ENCODE measurements around the gene MUS81.
"Not testable (repeated sequence)": the region's sequence is repeated elsewhere in the genome, so short reads cannot be mapped to it uniquely, and the experiment has no call there.

The MUS81 gene

GRCh38 chr11:65891219-65892136, 31.2 kb downstream of the MUS81 start:
- DNase-seq (ENCODE audit: extremely low read depth in 1 of 2, low read depth in 1 of 2), result no peak

DNA sequence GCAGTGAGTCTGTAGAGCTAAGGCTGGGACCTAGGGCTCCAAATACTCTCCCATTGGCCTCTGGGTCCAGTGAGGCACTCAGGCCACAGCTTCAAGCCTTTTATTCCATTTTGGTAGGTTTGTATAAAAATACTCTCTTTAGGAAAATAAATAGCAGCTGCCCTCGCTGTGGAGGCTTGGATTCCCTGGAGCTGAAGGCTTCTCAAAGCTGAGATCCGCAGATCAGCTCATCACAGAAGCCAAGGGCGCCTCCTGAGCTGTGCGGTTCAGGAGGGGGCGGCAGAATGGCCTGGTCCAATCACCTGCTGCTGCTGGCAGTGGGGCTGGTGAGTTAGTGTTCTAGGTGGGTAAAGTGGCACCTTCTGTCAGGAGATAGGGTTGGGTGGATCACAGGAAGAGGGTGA, 31.9 kb downstream of the MUS81 start:
- DNase-seq (ENCODE audit: extremely low read depth in 1 of 2, low read depth in 1 of 2), result not testable (repeated sequence)

DNA sequence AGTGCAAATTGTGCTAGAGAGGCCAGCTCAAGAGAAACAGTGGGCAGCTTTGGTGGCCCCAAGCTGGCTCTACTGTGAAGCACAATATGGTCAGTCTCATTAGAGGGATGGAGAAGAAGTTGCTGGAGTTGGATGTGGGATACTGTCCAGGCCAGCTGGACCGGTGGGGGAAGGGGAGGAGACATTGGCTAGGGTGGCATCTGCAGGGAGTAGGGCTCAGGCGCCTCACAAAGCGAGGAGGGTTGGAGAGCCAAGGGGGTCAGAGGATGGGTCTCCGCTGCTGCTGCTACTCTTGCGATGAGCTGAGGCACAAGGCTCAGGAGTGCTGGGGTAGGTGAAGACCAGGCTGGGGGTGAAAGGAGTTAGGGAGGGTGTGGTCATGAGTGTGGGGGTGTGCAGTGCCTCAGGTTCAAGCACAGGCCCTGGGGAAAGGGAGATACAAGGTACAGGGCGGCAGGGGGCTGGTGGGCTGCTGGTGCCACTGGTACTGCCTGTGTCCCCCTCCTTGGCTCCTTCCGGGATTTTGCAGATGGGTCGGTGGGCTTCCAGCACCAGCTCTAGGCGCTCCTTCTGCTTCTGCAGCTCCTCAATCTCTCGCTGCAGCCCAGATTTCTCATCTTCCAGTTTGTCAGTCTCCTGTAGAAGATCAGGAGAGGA, 32.6 kb downstream of the MUS81 start:
- DNase-seq (ENCODE audit: extremely low read depth in 1 of 2, low read depth in 1 of 2), result no peak

GRCh38 chr11:65894034-65894591, 33.9 kb downstream of the MUS81 start:
- DNase-seq (ENCODE audit: extremely low read depth in 1 of 2, low read depth in 1 of 2), result no peak

DNA sequence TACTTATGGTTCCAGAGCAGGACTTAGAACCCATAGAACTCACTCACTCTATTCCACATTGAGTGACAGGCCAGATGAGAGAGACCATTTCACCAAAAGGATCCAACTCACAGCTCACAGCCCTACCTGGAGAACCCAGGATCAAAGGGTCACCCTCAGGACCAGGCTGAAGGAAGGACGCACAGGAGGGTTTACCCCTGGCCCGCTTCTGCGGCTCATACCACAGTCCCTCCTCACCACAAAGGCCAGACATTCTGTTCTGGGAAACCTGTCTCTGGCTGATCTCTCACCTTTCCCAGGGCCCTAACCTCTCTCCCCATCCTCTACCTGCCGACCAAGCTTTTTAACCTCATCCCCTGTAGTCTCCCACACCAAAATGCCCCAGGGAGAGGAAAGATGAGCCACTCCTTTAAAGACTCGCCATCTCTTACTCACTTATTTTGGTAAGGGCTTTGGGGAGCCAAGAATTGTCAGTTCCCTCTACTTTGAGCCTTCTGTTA, 35.3 kb downstream of the MUS81 start:
- DNase-seq (ENCODE audit: extremely low read depth in 1 of 2, low read depth in 1 of 2), result no peak

DNA sequence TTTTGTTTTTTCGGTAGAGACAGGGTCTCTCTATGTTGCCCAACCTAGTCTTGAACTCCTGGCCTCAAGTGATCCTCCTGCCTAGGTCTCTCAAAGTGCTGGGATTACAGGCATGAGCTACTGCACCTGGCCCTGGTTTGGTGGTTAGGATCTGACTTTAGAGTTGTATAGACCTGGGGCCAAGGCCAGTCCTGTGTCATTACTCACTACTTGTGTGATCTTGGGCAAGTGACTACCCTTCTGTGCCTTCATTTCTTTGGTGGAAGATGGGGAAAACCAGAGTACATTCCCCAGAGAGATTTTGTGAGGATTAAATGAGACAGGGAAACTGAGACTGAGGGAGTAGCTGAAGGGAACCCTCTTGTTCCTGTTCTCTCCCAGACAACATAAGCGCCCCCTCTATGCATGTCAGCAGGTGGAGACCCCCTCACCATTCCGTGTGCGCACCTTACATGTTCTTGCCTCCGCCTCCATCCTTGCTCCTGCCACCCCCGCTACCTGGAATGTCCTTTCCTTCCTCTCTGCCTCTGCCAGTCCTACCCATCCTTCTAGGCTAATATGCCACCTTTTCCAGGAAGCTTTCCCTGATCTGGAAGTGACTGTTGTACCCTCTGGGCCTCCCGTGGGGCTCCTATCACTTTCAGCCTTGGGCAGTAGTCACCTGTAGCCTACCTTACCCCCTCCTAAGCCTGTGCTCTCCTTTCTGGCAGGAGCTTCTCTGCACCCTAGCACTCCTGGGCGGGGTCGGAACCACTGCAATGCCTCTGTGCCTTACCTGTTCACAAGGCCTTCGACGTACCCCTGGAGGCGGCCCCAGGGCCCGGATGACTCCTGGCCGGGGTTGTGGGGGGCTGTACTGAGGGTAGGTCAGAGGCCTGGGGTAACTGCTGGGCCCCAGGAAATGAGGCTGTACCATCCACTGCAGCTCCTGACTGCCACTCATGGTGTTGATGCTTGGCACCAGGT, 36.1 kb downstream of the MUS81 start:
- DNase-seq (ENCODE audit: extremely low read depth in 1 of 2, low read depth in 1 of 2), result no peak

- no peak for DNase-seq (ENCODE audit: extremely low read depth in 1 of 2, low read depth in 1 of 2)
Observed at GRCh38 chr11:65897020-65897471, 36.8 kb downstream of the MUS81 start.

- DNase-seq (ENCODE audit: extremely low read depth in 1 of 2, low read depth in 1 of 2), result no peak
Observed at GRCh38 chr11:65898656-65899355, 38.6 kb downstream of the MUS81 start.

- peak; percentile 64 to 76 for DNase-seq (ENCODE audit: extremely low read depth in 1 of 2, low read depth in 1 of 2)
Observed at GRCh38 chr11:65899356-65900124, 39.3 kb downstream of the MUS81 start.

- DNase-seq (ENCODE audit: extremely low read depth in 1 of 2, low read depth in 1 of 2), result peak; percentile 92 to 95
Observed at GRCh38 chr11:65900125-65900898, 40.1 kb downstream of the MUS81 start, which contains the start of gene FOSL1. Gene FOSL1, minus strand, starts transcription at chr11:65900388. Its CDS starts 49 bp downstream, at chr11:65900339.

- DNase-seq (ENCODE audit: extremely low read depth in 1 of 2, low read depth in 1 of 2), result no peak
Observed at GRCh38 chr11:65900899-65901180, 40.6 kb downstream of the MUS81 start.

GRCh38 chr11:65903068-65903481, 42.8 kb downstream of the MUS81 start:
- DNase-seq (ENCODE audit: extremely low read depth in 1 of 2, low read depth in 1 of 2), result no peak

GRCh38 chr11:65903715-65904114, 43.5 kb downstream of the MUS81 start:
- DNase-seq (ENCODE audit: extremely low read depth in 1 of 2, low read depth in 1 of 2), result no peak

- DNase-seq (ENCODE audit: extremely low read depth in 1 of 2, low read depth in 1 of 2), result no peak
Observed at GRCh38 chr11:65906602-65907001, 46.4 kb downstream of the MUS81 start.

GRCh38 chr11:65907878-65908277, 47.6 kb downstream of the MUS81 start:
- no peak for DNase-seq (ENCODE audit: extremely low read depth in 1 of 2, low read depth in 1 of 2)

DNA sequence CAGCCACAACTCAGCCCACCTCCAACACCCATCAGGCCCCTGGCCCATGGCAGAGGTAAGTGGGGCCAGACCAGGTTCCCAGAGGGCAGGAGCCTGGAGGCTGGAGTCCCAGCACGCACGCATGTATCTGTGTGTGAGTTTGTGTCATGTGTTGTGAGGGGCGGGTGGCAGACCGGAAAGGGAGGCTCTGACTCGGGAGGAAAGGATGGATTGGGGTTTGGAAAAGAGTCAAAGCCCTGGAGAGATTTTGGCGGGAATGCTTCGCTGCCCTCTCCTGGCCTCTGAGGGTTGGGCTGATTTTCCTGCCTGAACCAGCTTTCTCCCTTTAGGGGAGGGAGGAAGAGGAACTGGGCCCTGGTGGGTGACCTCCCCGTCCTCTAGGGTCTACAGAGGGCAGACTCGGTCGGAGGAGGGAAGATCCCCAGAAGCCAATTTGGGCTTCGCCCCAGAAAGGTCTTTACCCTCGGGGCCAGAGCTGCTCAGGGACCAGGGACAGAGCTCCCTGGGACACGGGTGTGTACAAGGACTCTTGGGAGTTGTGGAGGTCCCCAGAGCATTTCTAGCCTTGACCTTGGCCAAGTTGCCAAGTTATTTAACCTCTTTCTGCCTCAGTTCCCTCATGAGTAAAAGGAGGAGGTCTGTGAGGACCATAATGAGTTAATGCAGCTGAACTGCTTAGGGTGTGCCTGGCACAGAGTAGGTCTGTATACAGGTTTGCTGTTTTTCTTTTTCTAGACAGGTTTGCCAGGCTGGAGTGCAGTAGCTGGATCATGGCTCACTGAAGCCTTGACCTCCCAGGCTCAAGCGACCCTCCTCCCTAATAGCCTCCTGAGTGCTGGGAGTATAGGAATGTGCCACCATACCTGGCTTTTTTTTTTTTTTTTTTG, 51.7 kb downstream of the MUS81 start:
- DNase-seq (ENCODE audit: extremely low read depth in 1 of 2, low read depth in 1 of 2), result no peak

GRCh38 chr11:65912845-65913244, 52.6 kb downstream of the MUS81 start:
- DNase-seq (ENCODE audit: extremely low read depth in 1 of 2, low read depth in 1 of 2), result no peak
